Endothelial cell (in vitro differentiated cells): ENCODE measurements around the gene SGCD. TPM values are rescaled to one million over a fixed set of nuclear protein-coding genes. Genes with fewer than 3 reads are reported as not detected.

Source experiments
- DNase-seq: peaks from one replicate; pipeline ENCODE4 v3.0.0; 2021; ENCODE audit warnings: low spot score
- H3K27ac Mint-ChIP-seq: one replicate; pipeline ENCODE4 v1.8.0; 2021; ENCODE audit warnings: mixed read lengths, inconsistent platforms; ENCODE audit not compliant: unreplicated experiment
- H3K27me3 Mint-ChIP-seq: one replicate; pipeline ENCODE4 v1.8.0; 2021; ENCODE audit warnings: mild to moderate bottlenecking, moderate library complexity, mixed read lengths, inconsistent platforms; ENCODE audit not compliant: unreplicated experiment
- H3K36me3 Mint-ChIP-seq: one replicate; pipeline ENCODE4 v1.8.0; 2021; ENCODE audit warnings: mild to moderate bottlenecking, low read depth, mixed read lengths, inconsistent platforms; ENCODE audit not compliant: unreplicated experiment
- H3K4me1 Mint-ChIP-seq: one replicate; pipeline ENCODE4 v1.8.0; 2021; ENCODE audit warnings: mild to moderate bottlenecking, mixed read lengths, inconsistent platforms; ENCODE audit not compliant: unreplicated experiment
- H3K4me3 Mint-ChIP-seq: one replicate; pipeline ENCODE4 v1.8.0; 2021; ENCODE audit warnings: mild to moderate bottlenecking, mixed read lengths, inconsistent platforms; ENCODE audit not compliant: unreplicated experiment
- H3K9me3 Mint-ChIP-seq: one replicate; pipeline ENCODE4 v1.8.0; 2021; ENCODE audit warnings: mixed read lengths, inconsistent platforms; ENCODE audit not compliant: unreplicated experiment
- total RNA-seq: library from RNA; stranded (reverse); fragmentation: NEBNext Ultra II Directional; extraction: Animal tissue kit (Norgen Biotek cat#: 25700); gene quantifications from one replicate; pipeline ENCODE4 v1.2.1, GENCODE V29; 2021; ENCODE audit not compliant: unreplicated experiment
- TF ChIP-seq, protein P1 (sequence below): fragments of 200-600 bp; sonication (generic); IDR thresholded peaks from one replicate; pipeline ENCODE4 v1.5.0; 2021; ENCODE audit warnings: antibody characterized with exemption; ENCODE audit not compliant: unreplicated experiment

The SGCD gene
- total RNA-seq, 1 donor from 2014 or later, result 1.2 TPM

GRCh38 chr5:156496291-156496690, 169.3 kb downstream of the SGCD start:
- DNase-seq, result no peak
- TF ChIP-seq, protein P1, sequence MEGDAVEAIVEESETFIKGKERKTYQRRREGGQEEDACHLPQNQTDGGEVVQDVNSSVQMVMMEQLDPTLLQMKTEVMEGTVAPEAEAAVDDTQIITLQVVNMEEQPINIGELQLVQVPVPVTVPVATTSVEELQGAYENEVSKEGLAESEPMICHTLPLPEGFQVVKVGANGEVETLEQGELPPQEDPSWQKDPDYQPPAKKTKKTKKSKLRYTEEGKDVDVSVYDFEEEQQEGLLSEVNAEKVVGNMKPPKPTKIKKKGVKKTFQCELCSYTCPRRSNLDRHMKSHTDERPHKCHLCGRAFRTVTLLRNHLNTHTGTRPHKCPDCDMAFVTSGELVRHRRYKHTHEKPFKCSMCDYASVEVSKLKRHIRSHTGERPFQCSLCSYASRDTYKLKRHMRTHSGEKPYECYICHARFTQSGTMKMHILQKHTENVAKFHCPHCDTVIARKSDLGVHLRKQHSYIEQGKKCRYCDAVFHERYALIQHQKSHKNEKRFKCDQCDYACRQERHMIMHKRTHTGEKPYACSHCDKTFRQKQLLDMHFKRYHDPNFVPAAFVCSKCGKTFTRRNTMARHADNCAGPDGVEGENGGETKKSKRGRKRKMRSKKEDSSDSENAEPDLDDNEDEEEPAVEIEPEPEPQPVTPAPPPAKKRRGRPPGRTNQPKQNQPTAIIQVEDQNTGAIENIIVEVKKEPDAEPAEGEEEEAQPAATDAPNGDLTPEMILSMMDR, result no peak
- peaks cover 1% of the 10 kb centered on the region for H3K27me3 Mint-ChIP-seq

DNA sequence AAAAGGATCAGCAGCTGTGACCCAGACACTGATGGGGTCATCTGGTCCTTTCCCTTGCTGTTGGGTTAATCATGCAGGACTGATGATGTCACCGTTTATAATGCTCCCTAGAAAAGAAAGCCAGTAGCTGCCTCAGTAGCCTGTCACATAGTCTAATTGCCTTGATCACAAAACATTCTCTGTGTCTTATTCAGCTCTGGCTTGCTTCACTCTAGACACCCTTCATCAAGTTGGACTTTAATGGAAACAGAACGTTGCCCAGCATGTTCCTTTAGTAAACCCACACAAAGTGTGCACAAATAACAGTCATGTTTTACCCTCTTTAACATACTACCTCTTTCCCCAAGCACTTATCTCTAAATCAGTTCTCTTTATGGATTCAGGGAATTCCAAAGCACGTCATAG, 170.8 kb downstream of the SGCD start:
- no peaks in the 10 kb centered on the region for H3K36me3 Mint-ChIP-seq
- TF ChIP-seq, protein P1, result no peak
- H3K27me3 Mint-ChIP-seq, result peaks cover 1% of the 10 kb centered on the region
- no peak for DNase-seq
- H3K9me3 Mint-ChIP-seq, result no peaks in the 10 kb centered on the region
- H3K4me3 Mint-ChIP-seq, result no peak overlapping the region
- H3K4me1 Mint-ChIP-seq, result no peaks in the 10 kb centered on the region
- H3K27ac Mint-ChIP-seq, result no peak overlapping the region

More at GRCh38 chr5:156496291-156496690, 169.3 kb downstream of the SGCD start:
- Mint-ChIP-seq H3K36me3 (no peaks in the 10 kb centered on the region), H3K9me3 (no peaks in the 10 kb centered on the region), H3K4me3 (no peak overlapping the region), H3K27ac (no peak overlapping the region), H3K4me1 (no peaks in the 10 kb centered on the region)

DNA sequence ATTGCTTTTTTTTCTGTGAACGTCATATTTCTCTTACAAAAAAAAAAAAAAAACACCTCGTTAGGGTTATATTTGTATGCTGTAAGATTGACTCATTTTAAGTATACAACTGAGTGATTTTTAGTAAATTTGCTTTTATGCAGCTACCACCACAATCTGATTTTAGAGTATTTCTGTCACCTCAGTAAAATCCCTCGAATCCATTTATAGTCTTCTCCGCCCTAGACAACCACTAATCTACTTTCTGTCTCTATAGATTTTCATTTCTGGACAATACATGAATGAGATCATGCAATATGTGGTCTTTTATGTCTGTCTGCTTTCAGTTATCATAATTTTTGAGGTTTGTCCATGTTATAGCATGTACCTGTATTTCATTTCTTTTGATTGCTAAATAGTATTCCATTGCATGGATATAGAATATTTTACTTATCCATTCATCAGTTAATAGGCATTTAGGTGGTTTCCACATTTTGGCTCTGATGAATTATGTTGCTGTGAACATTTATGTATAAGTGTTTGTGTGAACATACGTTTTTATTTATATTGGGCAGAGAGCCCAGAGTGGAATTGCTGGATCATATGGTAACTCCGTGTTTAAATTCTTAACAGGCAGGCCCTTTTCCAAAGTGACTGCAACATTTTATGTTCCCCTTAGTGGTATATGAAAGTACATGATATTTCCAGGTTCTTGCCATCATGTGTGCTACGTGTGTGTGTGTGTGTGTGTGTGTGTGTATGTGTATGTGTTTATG, 171.4 kb downstream of the SGCD start:
- no peak for DNase-seq
- no peak overlapping the region for H3K27ac Mint-ChIP-seq
- TF ChIP-seq, protein P1, result no peak
- H3K27me3 Mint-ChIP-seq, result peaks cover 1% of the 10 kb centered on the region
- no peaks in the 10 kb centered on the region for H3K4me1 Mint-ChIP-seq
- no peaks in the 10 kb centered on the region for H3K9me3 Mint-ChIP-seq
- no peak overlapping the region for H3K4me3 Mint-ChIP-seq
- no peaks in the 10 kb centered on the region for H3K36me3 Mint-ChIP-seq

- Mint-ChIP-seq H3K27ac (no peak overlapping the region), H3K27me3 (peaks cover 1% of the 10 kb centered on the region), H3K36me3 (no peaks in the 10 kb centered on the region), H3K9me3 (no peaks in the 10 kb centered on the region), H3K4me3 (no peak overlapping the region), H3K4me1 (no peaks in the 10 kb centered on the region)
- TF ChIP-seq, protein P1, result no peak
- DNase-seq, result no peak
Measured at GRCh38 chr5:156500755-156501154, 173.8 kb downstream of the SGCD start.

GRCh38 chr5:156505101-156505500, 178.1 kb downstream of the SGCD start:
- no peak overlapping the region for H3K27ac Mint-ChIP-seq
- TF ChIP-seq, protein P1, result no peak

More at GRCh38 chr5:156505101-156505500, 178.1 kb downstream of the SGCD start:
- no peaks in the 10 kb centered on the region for H3K4me1 Mint-ChIP-seq
- H3K27me3 Mint-ChIP-seq, result no peaks in the 10 kb centered on the region
- DNase-seq, result no peak
- H3K4me3 Mint-ChIP-seq, result no peak overlapping the region
- H3K9me3 Mint-ChIP-seq, result no peaks in the 10 kb centered on the region
- H3K36me3 Mint-ChIP-seq, result no peaks in the 10 kb centered on the region
